ENCODE measurements around the gene RARRES2. TPM values are rescaled to one million over a fixed set of nuclear protein-coding genes. Genes with fewer than 3 reads are reported as not detected.

RARRES2 gene
- total RNA-seq, 1 experiment from 2014 or later, result 1.1 TPM

- no peak for DNase-seq (ENCODE audit: low read depth)
Observed at GRCh38 chr7:150337659-150338081, 3.8 kb downstream of the RARRES2 start.

GRCh38 chr7:150337179-150337578 lies 4.2 kb downstream of the RARRES2 start:
- DNase-seq (ENCODE audit: low read depth), result no peak

- DNase-seq (ENCODE audit: low read depth), result no peak
Observed at GRCh38 chr7:150336746-150337145, 4.7 kb downstream of the RARRES2 start.

GRCh38 chr7:150335774-150336112 lies 5.7 kb downstream of the RARRES2 start:
- no peak for DNase-seq (ENCODE audit: low read depth)

DNA sequence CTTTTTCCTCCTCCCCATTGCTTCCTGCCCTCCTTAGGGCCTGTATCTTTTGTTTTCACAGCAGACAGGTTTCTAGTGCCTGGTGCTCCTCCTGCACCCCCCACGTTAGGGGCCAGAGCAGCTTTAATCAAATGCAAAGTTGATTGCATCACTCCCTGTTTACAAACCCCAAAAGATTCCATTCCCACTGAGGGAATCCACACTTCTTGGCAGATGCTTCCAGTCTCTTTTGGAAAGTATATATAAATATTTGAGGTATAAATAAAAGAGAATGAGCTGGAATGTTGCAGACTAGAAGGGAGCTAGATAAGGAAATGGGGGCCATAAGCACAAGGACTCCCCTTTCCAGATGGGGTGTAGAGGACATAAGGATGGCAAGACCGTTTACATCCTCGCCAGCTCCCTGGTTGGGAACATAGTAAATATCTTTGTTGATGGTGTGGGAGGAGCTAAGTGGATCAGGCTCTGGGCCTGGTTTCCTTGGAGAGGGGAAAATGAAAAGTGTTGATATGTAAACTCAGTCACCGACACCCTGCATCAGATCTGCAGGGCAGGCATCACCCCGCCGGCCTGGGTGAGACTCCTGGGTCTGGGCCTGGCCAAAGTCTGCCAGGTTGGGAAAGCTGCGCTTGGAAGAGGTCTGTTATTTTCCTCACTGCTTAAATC lies 6.2 kb downstream of the RARRES2 start:
- DNase-seq (ENCODE audit: low read depth), result peak; percentile 77

DNA sequence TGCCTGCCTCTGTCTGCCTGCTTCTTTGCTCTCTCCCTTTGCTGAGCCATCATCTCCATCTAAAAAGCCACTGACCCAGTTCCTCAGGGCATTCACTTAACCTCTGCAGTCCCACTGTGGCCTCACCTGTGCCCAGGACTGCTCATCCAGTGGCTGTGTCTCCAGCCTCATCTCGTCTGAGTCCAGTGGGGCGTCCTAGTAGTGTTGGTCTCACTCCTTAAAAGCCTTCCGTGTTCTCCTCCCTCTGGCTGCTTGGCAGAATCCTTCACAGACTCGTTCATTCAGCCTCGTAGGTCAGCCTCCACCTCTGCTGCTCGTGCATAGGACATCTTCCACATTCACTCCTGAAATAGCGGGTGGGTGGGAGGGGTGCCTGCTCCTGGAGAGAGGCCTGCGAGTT lies 7.3 kb downstream of the RARRES2 start:
- DNase-seq (ENCODE audit: low read depth), result no peak

- DNase-seq (ENCODE audit: low read depth), result no peak
Observed at GRCh38 chr7:150333659-150334058, 7.8 kb downstream of the RARRES2 start.

DNA sequence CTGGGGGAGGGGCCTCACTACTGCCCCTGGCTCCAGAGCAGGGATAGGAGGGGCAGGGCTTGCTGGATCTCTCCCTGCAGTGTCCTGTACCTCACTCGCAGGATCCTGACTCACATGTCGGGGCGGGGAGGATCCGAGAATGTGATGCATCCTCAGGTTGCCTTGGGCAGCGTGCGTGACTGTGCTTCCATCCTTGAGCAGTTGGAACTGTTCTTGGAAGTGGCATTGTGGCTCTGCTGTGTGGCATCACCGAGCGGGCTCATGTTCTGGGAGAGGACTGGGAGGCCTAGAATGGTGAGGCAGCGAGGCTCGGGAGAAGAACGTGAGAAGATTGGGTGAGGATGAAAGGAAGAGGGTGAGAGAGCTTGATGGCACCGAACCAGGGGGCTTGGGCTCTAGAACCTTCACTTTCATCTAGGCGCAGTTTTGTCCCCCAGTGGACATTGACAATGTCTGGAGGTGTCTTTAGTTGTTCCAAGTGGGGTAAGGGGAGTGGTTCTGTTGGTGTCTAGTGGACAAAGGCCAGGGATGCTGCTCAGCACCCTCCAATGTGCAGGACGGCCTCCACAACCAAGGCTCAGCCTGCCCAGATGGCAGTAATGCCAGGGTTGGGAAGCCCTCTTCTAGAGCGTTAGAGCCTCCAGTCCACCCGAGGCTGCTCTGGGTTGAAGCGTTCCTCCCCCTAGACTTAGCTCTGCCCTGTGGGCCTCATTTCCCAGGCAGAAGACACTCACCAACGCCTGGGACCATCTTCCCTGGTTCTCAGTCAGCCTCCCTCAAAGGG lies 8.4 kb downstream of the RARRES2 start:
- no peak for DNase-seq (ENCODE audit: low read depth)

DNA sequence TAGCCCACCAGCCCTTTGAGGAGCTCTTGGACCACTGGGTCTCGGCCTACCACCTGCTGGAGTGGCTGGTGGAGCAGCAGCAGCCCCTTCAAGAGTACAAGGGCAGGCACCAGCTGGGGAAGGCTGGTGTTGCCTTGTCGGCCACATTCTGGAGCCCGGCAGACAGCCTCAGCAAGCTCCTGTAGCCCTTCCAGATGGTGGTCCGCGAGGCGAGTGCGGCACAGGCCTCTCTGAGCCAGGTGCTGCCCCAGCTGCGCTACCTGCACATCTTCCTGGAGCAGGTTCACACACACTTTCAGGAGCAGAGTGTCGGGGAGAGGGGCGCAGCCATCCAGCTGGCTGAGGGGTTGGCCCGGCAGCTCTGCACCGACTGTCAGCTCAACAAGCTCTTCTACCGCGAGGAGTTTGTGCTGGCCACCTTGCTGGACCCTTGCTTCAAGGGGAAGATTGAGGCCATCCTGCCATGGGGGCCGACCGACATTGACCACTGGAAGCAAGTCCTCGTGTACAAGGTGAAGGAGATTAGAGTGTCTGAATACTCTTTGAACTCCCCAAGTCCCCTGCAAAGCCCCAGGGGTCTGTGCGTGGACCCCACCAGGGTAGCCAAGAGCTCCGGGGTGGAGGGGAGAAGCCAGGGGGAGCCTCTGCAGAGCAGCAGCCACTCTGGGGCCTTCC lies 11.1 kb downstream of the RARRES2 start:
- DNase-seq (ENCODE audit: low read depth), result no peak

- DNase-seq (ENCODE audit: low read depth), result no peak
Observed at GRCh38 chr7:150329331-150330120, 11.9 kb downstream of the RARRES2 start.

- no peak for DNase-seq (ENCODE audit: low read depth)
Observed at GRCh38 chr7:150327308-150327707, 14.1 kb downstream of the RARRES2 start.

- DNase-seq (ENCODE audit: low read depth), result no peak
Observed at GRCh38 chr7:150326657-150327268, 14.7 kb downstream of the RARRES2 start.

DNA sequence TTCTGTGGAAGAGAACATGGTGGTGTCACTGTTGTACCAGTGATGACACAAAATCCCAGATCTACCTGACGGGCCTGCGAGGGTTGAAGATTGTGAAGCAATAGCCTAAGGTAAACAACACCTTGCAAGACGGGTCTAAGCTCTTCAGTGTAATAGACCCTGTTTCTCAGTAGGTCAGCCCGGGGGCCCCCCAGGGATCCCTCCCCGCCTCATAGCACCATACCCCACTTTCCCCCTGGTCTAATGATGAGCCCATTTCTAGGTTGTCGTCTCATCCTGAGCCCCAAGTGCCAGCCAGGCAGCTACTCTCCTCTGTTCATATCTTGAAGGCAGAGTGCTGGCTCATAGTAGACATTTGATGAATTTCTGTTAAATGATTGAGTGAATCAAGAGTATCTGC lies 15.5 kb downstream of the RARRES2 start:
- no peak for DNase-seq (ENCODE audit: low read depth)

GRCh38 chr7:150325110-150325611 lies 16.3 kb downstream of the RARRES2 start:
- no peak for DNase-seq (ENCODE audit: low read depth)

DNA sequence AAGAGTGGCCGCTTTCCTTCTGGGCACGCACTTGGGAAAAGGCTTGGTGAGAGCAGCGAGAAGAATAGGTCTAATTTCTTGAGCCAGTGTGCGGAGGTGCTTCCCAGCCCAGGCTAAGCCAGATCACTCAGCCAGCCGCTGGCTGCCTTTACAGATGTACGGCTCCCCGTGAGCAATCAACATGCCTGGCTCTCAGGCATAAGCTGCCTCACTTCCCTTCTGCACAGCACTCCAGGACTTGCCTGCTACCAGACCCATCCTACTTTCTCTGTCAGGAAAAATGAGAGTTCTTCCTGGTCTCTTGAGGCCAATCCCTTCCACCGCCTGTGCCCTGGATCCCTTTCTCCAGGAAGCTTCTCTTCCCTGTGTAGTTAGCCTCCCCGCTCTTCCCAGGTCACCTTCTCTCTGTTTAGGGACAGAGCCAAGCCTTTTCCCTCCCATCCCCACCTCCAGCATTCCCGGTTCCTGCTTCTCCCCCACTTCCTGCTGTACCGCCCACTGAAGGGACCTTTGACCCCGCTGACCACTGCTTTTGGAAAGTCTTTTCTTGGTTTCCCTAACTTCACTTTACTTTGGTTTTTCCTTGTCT lies 17.0 kb downstream of the RARRES2 start:
- DNase-seq (ENCODE audit: low read depth), result no peak

DNA sequence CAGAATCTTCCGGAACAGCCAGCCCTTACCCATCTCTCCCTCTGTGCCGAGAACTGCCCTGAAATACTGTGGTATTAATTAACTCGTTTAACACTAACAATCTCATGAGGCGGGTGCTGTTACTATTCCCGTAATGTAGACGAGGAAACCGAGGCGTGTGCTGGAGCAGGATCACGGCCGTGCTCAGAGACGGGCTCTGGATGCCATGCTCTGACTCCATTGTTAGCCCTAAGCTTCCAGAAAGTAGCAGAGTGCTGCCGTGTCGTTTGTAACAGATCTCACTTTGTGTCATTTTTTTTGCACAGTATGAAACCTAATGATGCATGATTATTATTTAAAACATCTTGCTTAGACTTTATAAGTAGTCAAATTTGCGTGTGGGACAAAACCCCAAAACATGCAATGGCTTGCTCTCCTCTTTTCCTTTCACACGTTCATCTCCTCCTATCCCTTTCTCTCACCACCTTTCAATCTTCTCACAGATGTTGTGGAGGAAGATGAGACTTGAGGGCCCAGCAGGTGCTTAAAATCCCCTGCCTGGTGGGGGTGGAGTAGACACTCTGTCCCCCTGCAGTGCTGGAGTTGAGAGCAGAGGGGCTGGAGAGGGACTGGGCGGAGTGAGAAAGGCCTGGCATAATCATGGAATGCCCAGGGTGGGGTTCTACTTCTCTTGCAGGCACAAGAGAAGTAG lies 17.6 kb downstream of the RARRES2 start:
- no peak for DNase-seq (ENCODE audit: low read depth)

DNA sequence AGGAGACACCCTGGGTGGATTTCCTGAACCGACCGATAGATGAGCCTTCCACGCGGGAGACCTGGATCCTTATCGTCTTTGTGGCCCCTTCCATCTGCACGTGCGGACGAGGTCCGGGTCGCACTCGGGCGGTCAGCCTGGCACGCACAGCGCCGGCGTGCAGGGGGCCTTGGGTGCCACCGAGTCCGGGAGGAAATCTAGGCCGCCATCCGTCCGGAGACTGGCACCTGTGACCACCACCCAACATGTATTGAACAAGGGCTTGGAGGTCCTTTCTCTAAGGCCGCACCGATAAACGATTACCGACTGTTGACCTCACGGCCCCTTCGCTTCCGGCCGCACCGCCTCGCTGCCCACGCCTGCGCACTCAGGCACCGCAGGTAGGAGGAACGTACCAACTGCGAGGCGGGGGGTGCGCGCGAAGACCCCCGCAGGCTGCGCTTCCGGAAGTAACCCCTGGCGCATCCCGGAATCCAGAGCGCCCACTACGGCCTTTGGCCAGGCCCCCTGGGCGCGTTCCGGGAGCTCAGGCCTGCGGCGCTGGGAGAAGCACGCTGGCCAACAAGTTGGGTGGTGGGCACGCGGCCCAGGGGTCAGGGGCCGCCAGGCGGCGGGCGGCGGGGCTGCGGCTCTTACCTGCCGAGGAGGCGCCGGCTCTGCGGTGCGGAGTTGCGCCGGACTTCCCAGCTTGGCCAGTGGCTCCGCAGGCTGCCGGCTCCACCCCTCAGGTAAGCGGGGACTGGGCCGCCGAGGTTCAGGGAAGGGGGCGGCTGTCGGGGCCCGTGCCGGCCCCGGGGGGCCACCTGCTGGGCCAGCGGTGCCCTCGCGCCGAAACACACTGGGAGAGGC lies 18.4 kb downstream of the RARRES2 start, which contains the start of the genes ACTR3C and LRRC61:
Gene ACTR3C (minus strand): TSS at position 713 of the 849 bp plus-strand sequence. CDS start 28,249 bp downstream, outside the sequence.
Gene LRRC61 (plus strand): TSS at position 523 of the 849 bp plus-strand sequence. CDS start 13,507 bp downstream, outside the sequence.
- no peak for DNase-seq (ENCODE audit: low read depth)

GRCh38 chr7:150322114-150322832 lies 19.2 kb downstream of the RARRES2 start:
- no peak for DNase-seq (ENCODE audit: low read depth)

DNA sequence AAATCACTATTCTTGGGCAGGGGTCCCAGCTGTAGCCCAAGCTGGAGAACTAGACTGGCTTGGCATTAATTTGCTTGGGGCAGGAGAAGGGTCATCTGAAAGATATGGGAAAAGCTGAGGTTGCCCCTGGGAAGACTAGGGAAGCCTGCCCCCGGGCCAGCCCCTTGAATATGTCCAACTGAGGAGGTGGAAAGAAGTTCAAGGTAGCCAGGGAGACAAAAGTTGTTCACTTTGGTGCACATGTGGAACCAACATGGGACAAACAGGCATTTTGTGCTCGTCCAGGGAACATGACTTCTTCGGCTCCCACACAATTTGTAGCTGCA lies 19.7 kb downstream of the RARRES2 start:
- DNase-seq (ENCODE audit: low read depth), result no peak
